Measurements from ENCODE around the gene PANX3.

PANX3 gene, protein sequence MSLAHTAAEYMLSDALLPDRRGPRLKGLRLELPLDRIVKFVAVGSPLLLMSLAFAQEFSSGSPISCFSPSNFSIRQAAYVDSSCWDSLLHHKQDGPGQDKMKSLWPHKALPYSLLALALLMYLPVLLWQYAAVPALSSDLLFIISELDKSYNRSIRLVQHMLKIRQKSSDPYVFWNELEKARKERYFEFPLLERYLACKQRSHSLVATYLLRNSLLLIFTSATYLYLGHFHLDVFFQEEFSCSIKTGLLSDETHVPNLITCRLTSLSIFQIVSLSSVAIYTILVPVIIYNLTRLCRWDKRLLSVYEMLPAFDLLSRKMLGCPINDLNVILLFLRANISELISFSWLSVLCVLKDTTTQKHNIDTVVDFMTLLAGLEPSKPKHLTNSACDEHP

DNA sequence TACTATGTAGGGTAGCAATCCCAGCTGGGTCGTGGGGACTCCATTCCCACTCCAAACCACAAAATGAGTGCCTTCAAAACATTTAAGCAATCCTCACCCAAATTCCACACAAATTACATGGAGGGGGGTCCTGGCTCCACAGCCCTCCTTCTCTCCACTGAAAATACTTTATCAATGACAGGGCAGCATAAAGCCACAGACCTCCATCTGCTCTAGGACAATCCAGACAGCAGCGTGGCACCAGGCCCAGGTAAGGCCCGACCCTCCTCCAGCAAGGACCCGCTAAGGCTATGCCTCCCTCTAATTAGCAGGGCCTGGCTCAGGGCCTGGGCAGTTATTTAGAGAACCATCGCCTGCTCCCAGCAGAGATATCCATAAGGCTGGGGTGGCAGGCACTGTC is at the start of gene PANX3:
PANX3 (plus strand) TSS at position 365 of the 400 bp plus-strand sequence. CDS start 129 bp downstream, outside the sequence.
- TF ChIP-seq, protein P1, sequence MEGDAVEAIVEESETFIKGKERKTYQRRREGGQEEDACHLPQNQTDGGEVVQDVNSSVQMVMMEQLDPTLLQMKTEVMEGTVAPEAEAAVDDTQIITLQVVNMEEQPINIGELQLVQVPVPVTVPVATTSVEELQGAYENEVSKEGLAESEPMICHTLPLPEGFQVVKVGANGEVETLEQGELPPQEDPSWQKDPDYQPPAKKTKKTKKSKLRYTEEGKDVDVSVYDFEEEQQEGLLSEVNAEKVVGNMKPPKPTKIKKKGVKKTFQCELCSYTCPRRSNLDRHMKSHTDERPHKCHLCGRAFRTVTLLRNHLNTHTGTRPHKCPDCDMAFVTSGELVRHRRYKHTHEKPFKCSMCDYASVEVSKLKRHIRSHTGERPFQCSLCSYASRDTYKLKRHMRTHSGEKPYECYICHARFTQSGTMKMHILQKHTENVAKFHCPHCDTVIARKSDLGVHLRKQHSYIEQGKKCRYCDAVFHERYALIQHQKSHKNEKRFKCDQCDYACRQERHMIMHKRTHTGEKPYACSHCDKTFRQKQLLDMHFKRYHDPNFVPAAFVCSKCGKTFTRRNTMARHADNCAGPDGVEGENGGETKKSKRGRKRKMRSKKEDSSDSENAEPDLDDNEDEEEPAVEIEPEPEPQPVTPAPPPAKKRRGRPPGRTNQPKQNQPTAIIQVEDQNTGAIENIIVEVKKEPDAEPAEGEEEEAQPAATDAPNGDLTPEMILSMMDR (IDR thresholded peaks at IDR 0.05; ENCODE audit: insufficient read depth, low read depth, low read length, missing control alignments) = no peak

GRCh38 chr11:124569697-124570096 is 41.5 kb upstream of the PANX3 start, which contains the start of gene OR8A1:
Gene OR8A1 (plus strand): TSS chr11:124569997. CDS start chr11:124570120, 123 bp downstream.
- TF ChIP-seq, protein P1 (IDR thresholded peaks at IDR 0.05; ENCODE audit: insufficient read depth, low read depth, low read length, missing control alignments) = no peak

More for the DNA sequence above, at the start of gene PANX3:
- DNase-seq (ENCODE audit: low read depth) = no peak
- H3K4me3 ChIP-seq (ENCODE audit: low read length) = no peak within 1 kb of the TSS

DNA sequence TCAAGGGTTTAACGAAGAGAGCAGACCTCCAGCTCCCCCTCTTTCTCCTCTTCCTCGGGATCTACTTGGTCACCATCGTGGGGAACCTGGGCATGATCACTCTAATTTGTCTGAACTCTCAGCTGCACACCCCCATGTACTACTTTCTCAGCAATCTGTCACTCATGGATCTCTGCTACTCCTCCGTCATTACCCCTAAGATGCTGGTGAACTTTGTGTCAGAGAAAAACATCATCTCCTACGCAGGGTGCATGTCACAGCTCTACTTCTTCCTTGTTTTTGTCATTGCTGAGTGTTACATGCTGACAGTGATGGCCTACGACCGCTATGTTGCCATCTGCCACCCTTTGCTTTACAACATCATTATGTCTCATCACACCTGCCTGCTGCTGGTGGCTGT is 41.1 kb upstream of the PANX3 start:
- DNase-seq (ENCODE audit: low read depth) = no peak
- TF ChIP-seq, protein P1 (IDR thresholded peaks at IDR 0.05; ENCODE audit: insufficient read depth, low read depth, low read length, missing control alignments) = no peak

More at GRCh38 chr11:124569697-124570096, 41.5 kb upstream of the PANX3 start, which contains the start of gene OR8A1:
- no peak for DNase-seq (ENCODE audit: low read depth)
- H3K4me3 ChIP-seq (ENCODE audit: low read length) = no peak within 1 kb of the TSS

DNA sequence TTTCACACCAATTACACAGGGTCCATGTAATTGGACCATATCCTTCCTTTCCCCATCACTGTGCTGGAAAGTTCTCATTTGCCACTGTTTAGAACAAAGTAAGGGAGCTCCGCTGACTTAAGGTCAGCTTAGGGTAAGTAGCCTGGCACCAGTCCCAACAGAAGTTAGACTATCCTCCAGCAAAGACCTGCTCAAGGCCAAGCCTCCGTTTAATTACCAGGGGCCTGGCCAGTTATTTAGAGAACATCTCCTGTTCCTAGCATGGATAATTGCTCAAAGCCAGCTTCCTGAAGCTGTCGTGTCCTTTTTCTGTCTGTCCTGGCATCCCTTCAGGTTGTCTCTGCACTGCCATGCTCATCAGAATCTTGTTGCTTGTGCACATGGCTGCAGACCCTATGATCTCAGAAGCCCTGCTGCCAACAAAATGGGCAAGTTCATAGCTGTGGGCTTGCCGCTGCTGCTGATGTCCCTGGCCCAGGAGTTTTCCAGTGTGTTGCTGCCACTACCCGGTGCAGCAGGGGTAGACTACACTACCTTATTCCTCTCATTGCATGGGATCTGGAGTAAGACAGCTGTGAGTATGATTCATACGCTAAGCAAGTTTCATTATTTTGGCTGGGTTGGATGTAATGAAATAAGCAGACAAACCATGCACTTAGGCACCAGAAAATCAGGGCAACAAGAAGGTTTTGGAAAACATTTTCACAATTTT is 33.4 kb upstream of the PANX3 start:
- TF ChIP-seq, protein P1 (IDR thresholded peaks at IDR 0.05; ENCODE audit: insufficient read depth, low read depth, low read length, missing control alignments) = no peak
- no peak overlapping the region for H3K4me3 ChIP-seq (ENCODE audit: low read length)
- no peak for DNase-seq (ENCODE audit: low read depth)

More for the DNA sequence above, 41.1 kb upstream of the PANX3 start:
- no peak overlapping the region for H3K4me3 ChIP-seq (ENCODE audit: low read length)

DNA sequence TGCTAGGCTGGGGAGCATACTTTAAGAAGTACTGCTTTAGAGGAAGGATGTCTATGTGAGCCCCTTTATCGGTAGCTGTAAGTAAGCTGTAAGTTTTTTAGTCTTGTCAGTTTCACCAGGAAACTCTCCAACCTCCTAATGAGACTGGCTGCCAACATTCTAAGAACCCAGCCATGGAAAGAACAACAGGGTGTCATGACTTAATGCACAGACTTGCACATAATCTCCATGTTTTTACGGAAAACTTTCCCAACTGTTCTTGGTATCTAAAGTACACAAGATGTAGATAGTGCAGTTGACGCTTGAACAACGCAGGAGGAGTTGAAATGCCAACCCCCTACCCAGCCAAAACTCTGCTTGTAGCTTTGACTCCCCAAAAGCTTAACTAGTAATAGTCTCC is 32.5 kb upstream of the PANX3 start:
- TF ChIP-seq, protein P1 (IDR thresholded peaks at IDR 0.05; ENCODE audit: insufficient read depth, low read depth, low read length, missing control alignments) = no peak
- no peak for DNase-seq (ENCODE audit: low read depth)
- H3K4me3 ChIP-seq (ENCODE audit: low read length) = no peak overlapping the region

DNA sequence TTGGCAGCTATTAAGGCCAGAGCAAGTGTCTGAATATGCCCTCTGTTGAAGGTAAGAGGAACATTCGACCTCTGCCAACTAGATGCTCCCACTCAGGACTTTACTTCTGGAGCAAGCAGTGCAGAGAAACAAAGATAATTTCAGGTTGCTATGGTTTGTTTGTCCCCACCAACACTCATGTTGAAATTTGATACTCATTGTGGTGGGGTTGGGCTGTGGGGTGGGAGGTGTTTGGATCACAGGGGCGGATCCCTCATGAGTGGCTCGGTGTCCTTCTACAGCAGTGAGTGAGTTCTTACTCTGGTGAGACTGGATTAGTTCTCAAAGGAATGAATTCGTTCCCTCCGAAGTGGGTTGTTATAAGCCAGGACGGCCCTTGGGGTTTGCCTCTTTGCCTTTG is 29.4 kb upstream of the PANX3 start:
- H3K4me3 ChIP-seq (ENCODE audit: low read length) = no peak overlapping the region
- no peak for DNase-seq (ENCODE audit: low read depth)
- TF ChIP-seq, protein P1 (IDR thresholded peaks at IDR 0.05; ENCODE audit: insufficient read depth, low read depth, low read length, missing control alignments) = no peak

Data from epithelial cell of esophagus (primary cell).